HG02610 (cell line): ENCODE results near the gene PIAS4.

ENCODE experiments used
- ATAC-seq: cut with Tn5 transposase; IDR thresholded peaks from one replicate; pipeline ENCODE4 v1.9.1; 2021; ENCODE audit warnings: mild to moderate bottlenecking, moderate library complexity; ENCODE audit not compliant: unreplicated experiment

The PIAS4 gene

GRCh38 chr19:4068047-4068966 lies 60.8 kb downstream of the PIAS4 start:
- ATAC-seq = no peak

- no peak for ATAC-seq
Measured at GRCh38 chr19:4069331-4069959, 61.9 kb downstream of the PIAS4 start.

GRCh38 chr19:4071610-4072009 lies 64.1 kb downstream of the PIAS4 start:
- ATAC-seq = no peak

GRCh38 chr19:4075373-4075772 lies 67.8 kb downstream of the PIAS4 start:
- ATAC-seq = no peak

DNA sequence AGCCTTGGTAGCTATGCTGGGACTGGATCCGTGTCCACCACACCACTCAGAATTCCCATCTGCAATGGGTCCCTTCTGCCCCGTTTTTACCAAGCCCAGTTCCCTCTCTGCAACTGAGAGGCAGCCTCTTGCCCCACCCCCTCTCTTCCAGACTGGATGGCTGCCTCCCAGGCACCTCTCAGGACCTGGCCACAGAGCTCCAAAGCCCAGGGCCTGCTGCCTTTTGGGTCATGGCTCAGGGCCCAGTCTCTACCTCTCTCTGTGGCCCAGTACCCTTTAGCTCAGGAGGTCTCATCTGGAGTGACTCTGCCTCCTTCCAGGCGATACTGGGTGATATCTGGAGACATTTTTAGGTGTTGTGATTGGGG lies 69.5 kb downstream of the PIAS4 start:
- ATAC-seq = no peak

DNA sequence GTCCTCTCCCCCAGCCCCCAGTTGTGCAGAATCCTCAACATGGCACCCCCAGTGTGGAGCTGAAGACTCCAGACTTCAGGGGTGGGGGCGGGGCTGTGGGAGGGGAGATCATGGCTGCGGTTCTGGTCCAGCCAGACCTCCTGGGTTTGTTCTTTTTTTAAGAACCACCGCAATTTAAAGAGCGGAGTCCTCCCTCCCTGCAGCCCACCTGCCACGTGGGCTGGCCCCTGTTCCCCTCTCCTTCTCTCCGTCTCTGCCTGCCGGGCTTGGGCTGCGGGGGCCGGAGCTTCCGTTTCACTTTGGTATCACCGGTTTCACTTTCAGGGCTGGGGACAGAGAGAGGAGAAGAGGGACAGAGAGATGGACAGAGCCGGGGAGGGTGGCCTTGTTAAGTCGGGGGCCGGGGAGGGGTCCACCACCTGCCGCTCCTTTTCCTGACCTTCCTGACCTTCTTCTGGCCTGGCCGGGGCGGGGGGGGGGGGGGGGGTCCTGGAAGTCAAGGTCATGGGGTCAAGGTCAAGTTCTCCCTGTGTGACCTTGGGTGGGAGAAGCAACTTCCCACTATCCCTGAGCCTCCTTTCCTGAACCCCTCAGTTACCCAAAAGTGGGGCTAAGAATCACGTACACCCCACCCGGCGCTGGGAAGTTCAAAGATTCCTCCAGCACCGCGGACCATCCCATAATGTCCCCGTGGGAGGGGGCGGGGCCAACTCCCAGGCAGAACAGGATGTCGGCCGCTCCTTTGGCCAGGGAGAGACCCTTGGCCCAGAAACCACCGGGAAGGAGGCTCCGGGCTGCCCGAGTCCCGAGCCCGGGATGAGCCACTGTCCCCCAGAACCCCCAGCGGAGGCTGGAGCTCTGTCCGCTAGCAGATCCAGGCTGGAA lies 70.5 kb downstream of the PIAS4 start:
- ATAC-seq = no peak

DNA sequence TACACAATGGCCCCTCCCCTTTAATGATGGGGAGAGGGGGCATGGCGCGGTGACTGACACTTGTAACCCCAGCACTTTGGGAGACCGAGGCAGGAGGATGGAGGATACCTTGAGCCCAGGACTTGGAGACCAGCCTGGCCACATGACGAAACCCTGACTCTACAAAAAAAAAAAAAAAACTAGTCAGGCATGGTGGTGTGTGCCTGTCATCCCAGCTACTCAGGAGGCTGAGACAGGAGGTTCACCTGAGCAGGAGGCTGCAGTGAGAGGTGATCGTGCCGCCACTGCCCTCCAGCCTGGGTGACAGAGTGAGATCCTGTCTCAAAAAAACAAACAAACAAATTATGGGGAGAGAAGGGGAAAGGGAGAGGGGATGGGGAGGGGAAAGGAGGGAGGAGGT lies 72.9 kb downstream of the PIAS4 start:
- no peak for ATAC-seq

GRCh38 chr19:4081441-4082129 lies 74.0 kb downstream of the PIAS4 start:
- no peak for ATAC-seq

DNA sequence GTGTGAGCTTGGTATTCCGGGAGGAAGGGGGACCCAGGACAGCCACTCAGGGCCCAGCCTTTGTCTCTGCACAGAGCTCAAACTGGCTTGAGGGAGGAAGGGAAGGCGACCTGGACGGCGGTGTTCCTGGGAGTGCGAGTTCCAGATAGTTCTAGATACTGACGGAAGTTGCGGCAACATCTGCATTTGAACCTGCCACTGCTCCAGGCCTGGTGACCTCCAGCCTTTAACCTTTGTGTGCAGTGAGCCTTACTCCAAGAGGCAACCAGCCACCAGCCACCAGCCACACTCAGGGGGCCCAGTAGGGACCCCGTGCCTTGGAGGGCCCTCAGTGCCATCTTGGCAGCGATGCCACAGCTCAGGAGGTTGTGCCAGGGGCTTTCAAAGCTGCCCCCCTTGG lies 74.6 kb downstream of the PIAS4 start:
- no peak for ATAC-seq

DNA sequence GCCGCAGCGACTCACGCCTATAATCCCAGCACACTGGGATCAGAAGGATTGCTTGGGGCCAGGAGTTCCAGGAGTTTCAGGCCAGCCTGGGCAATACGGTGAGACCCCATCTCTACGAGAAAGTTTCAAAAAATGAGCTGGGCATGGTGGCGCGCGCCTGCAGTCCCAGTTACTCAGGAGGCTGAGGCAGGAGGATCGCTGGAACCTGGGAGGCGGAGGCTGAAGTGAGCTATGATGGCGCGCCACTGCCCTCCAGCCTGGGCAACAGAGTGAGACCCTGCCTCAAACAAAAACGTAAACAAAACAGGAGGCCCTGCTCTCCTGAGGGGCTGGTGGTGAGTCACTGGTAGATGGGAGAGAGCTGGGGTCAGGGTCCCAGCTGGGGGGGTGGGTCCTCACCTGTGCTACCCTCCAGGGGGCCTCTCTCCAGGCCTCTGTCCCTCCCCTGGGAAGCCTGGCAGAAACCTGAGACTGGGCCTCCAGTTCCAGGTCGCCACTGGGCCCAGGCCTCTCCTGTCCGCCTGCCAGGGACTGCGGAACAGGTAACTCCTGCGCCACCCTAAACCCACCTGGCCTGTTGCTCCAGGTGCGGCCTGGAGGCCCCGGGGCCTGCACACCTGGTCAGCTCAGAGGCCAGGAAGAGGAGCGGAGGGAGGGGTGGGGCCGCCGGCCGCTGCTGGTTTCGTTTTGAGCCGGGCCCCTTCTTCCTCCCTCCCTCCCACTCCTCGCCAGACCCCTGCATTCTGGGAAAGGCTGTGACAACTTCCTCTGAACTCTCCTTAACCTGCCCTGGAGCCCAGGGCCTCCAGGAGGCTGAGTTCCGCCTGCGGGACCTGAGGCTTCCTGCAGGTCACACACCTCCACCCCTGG lies 76.4 kb downstream of the PIAS4 start:
- no peak for ATAC-seq

DNA sequence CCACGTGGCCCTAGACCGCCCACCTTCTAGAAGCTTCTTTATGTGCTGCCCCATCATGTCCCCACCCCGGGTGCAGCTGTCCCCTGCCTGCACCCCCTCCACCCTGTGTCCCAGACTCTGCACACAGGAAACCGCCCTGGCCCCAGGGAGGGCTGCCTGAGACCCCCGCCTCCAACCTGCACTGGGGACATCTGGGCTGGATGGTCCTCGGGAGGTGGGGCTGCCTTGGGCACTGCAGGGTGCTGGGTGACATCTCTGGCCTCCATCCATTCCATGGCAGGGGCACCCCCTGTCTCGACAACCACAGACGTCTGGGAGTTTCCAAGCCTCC lies 77.0 kb downstream of the PIAS4 start:
- ATAC-seq = no peak

DNA sequence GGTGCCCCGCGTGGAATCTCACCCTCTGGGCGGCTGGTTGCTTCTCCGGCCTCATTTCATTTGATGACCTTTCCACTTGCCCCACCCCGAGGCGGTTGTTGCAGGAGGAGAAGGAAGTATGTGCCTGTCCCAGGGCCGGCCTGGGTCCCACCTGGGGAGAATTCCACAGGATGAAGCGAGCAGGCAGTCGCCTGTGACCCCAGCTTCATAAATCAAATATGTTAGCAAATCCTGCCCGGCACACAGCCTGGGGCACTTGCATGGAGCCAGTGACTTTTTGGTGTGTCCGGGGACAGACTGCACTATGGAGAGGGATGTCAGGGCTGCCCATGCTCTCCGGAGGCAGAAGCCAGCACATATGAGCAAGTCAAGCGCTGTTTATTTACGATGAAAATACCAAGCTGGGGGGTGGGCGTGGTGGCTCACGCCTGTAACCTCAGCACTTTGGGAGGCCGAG lies 78.9 kb downstream of the PIAS4 start:
- no peak for ATAC-seq

- ATAC-seq = no peak
Measured at GRCh38 chr19:4087787-4088679, 80.5 kb downstream of the PIAS4 start.

DNA sequence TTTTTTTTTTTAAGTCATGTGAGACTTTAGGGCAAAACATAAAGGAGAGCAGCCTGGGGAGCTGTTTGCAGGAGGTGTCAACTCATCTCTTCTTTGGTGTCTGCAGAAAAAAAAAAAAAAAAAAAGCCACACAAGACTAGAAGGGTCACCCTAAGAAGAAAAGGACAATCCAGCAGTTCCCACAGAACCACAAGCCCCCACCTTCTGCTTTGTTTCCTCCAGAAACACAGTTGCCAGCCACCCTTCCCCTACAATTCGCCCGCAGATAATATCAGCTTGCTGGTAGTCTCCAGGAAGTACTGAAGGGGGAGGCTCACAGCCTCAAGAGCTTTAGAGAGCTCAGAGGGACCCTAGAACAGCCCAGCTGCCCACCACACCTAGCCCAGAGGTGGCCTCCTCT lies 81.4 kb downstream of the PIAS4 start:
- no peak for ATAC-seq
